Gastroesophageal sphincter (tissue), 4 donors: ENCODE data around the gene HACL1. TPM values are rescaled to one million over a fixed set of nuclear protein-coding genes. Genes with fewer than 3 reads are reported as not detected.

Experiments used
- ATAC-seq: fragments of 150-250 bp; one replicate; pipeline ENCODE4 v1.9.1; 2016; ENCODE audit warnings: mild to moderate bottlenecking, moderate library complexity
- H3K27ac ChIP-seq, 4 donors: fragments of 200-600 bp; sonication (generic) in 3 of 4; 1 replicate in 3 of 4; 2 replicates in 1 of 4; pipeline ENCODE4 v1.5.1; 2016 to 2019
- H3K27me3 ChIP-seq: fragments of 200-600 bp; sonication (generic); one replicate; pipeline ENCODE4 v1.5.1; 2019
- H3K36me3 ChIP-seq, 2 donors: fragments of 200-600 bp; sonication (generic); one replicate each; pipeline ENCODE4 v1.5.1; 2019; ENCODE audit warnings: control low read depth in 1 of 2
- H3K4me1 ChIP-seq, 3 donors: fragments of 200-600 bp; sonication (generic); 1 replicate in 2 of 3; 2 replicates in 1 of 3; pipeline ENCODE4 v1.5.1; 2016 to 2019; ENCODE audit warnings: control low read depth in 2 of 3
- H3K4me3 ChIP-seq, 2 donors: fragments of 200-600 bp; sonication (generic); one replicate each; pipeline ENCODE4 v1.5.1; 2019; ENCODE audit warnings: mild to moderate bottlenecking in 1 of 2, moderate library complexity in 1 of 2
- H3K9me3 ChIP-seq, 3 donors: fragments of 200-600 bp; sonication (generic); one replicate each; pipeline ENCODE4 v1.5.1; 2017 to 2019; ENCODE audit warnings: control low read depth in 2 of 3
- CTCF ChIP-seq, 4 experiments: fragments of 200-600 bp in 2 of 4; fragments of 450-650 bp in 2 of 4; sonication (generic) in 1 of 4; IDR thresholded peaks; one replicate each; pipeline ENCODE4 v1.5.1; 2017 to 2019; ENCODE audit warnings: antibody characterized with exemption in 4 of 4, mild to moderate bottlenecking in 2 of 4, moderate library complexity in 2 of 4
- EP300 ChIP-seq: sonication (generic); formaldehyde crosslinking; IDR thresholded peaks from one replicate; pipeline ENCODE4 v1.6.1; 2017; ENCODE audit warnings: antibody characterized with exemption, mild to moderate bottlenecking
- POLR2A ChIP-seq, 2 donors: fragments of 450-650 bp; IDR thresholded peaks; one replicate each; pipeline ENCODE4 v1.6.1; 2017; ENCODE audit warnings: antibody characterized with exemption in 2 of 2, mild to moderate bottlenecking in 2 of 2, moderate library complexity in 1 of 2
- POLR2AphosphoS5 ChIP-seq: sonication (generic); formaldehyde crosslinking; IDR thresholded peaks from one replicate; pipeline ENCODE4 v1.6.1; 2017; ENCODE audit warnings: antibody characterized with exemption
- WGBS, 2 donors: methylation state at CpG; one replicate each; pipeline ENCODE4 v1.1.5; 2018; ENCODE audit warnings: low coverage in 1 of 2; 5-methylcytosine and 5-hydroxymethylcytosine counted together
- total RNA-seq, 4 donors: library from RNA; depleted of rRNA; stranded (reverse); fragments of >200 nt; gene quantifications; one replicate each; pipeline ENCODE4 v1.1.0, GENCODE V29; 2016

HACL1 gene
- total RNA-seq, 4 donors from 2014 or later, result 17.0 to 37.0 (median 20.4) TPM

GRCh38 chr3:15527031-15527459 lies 74.3 kb downstream of the HACL1 start:
- Histone ChIP-seq H3K4me3 (no peak overlapping the region), H3K27ac (no peak overlapping the region), H3K27me3 (no peaks in the 10 kb centered on the region), H3K4me1 (peaks cover 0 to 5% (median 0%) of the 10 kb centered on the region in 3 donors), H3K9me3 (no peaks in the 10 kb centered on the region), H3K36me3 (no peaks in the 10 kb centered on the region)
- whole genome bisulfite sequencing, 2 donors, result 70 to 92% methylated on average over 2 to 3 of the region's 4 CpGs
- no peak for TF ChIP-seq CTCF (IDR thresholded peaks at IDR 0.05)
- no peak for TF ChIP-seq POLR2A (IDR thresholded peaks at IDR 0.05)
- no peak for TF ChIP-seq POLR2AphosphoS5
- no peak for TF ChIP-seq EP300
- peak; percentile 65 for ATAC-seq

GRCh38 chr3:15525790-15526189 lies 75.6 kb downstream of the HACL1 start:
- H3K4me3 ChIP-seq, result no peak overlapping the region
- ATAC-seq, result no peak
- H3K27me3 ChIP-seq, result no peaks in the 10 kb centered on the region
- H3K9me3 ChIP-seq, result no peaks in the 10 kb centered on the region
- WGBS, 2 donors, result 90 to 100% methylated on average over 1 of the region's 1 CpG
- no peaks in the 10 kb centered on the region for H3K36me3 ChIP-seq
- peaks cover 2 to 18% (median 3%) of the 10 kb centered on the region in 3 donors for H3K4me1 ChIP-seq
- no peak for TF ChIP-seq POLR2AphosphoS5
- TF ChIP-seq POLR2A (IDR thresholded peaks at IDR 0.05), result no peak
- TF ChIP-seq CTCF (IDR thresholded peaks at IDR 0.05), result no peak
- no peak for TF ChIP-seq EP300
- no peak overlapping the region for H3K27ac ChIP-seq

GRCh38 chr3:15523660-15524417 lies 77.5 kb downstream of the HACL1 start:
- H3K9me3 ChIP-seq, result no peaks in the 10 kb centered on the region
- no peak for TF ChIP-seq POLR2AphosphoS5
- TF ChIP-seq EP300, result no peak
- no peak for TF ChIP-seq CTCF (IDR thresholded peaks at IDR 0.05)
- TF ChIP-seq POLR2A (IDR thresholded peaks at IDR 0.05), result no peak
- 61 to 89% methylated on average over 4 to 5 of the region's 6 CpGs for WGBS, 2 donors
- no peak overlapping the region for H3K4me3 ChIP-seq
- no peak for ATAC-seq
- no peak overlapping the region for H3K27ac ChIP-seq
- peaks cover 3 to 24% (median 4%) of the 10 kb centered on the region in 3 donors for H3K4me1 ChIP-seq
- no peaks in the 10 kb centered on the region for H3K27me3 ChIP-seq
- H3K36me3 ChIP-seq, result no peaks in the 10 kb centered on the region

- peaks cover 3 to 24% (median 4%) of the 10 kb centered on the region in 3 donors for H3K4me1 ChIP-seq
- H3K27me3 ChIP-seq, result no peaks in the 10 kb centered on the region
- H3K9me3 ChIP-seq, result no peaks in the 10 kb centered on the region
- TF ChIP-seq POLR2AphosphoS5 (no peak), POLR2A (IDR thresholded peaks at IDR 0.05) (no peak), CTCF (IDR thresholded peaks at IDR 0.05) (no peak), EP300 (no peak)
- H3K4me3 ChIP-seq, result no peak overlapping the region
- no peak overlapping the region for H3K27ac ChIP-seq
- no peaks in the 10 kb centered on the region for H3K36me3 ChIP-seq
- ATAC-seq, result no peak
Measured at GRCh38 chr3:15522016-15522415, 79.4 kb downstream of the HACL1 start.

- H3K27me3 ChIP-seq, result no peaks in the 10 kb centered on the region
- 42% methylated on average over 6 of the region's 6 CpGs; no CpG with 5 or more reads in 1 of the 2 donors for WGBS, 2 donors
- no peak within 1 kb of the TSS for H3K4me3 ChIP-seq
- H3K9me3 ChIP-seq, result no peaks in the 10 kb centered on the region
- ATAC-seq, result no peak
- peaks cover 3 to 24% (median 4%) of the 10 kb centered on the region in 3 donors for H3K4me1 ChIP-seq
- H3K27ac ChIP-seq, result no peak within 1 kb of the TSS
- TF ChIP-seq POLR2AphosphoS5 (no peak), CTCF (IDR thresholded peaks at IDR 0.05) (no peak), POLR2A (IDR thresholded peaks at IDR 0.05) (no peak), EP300 (no peak)
- H3K36me3 ChIP-seq, result no peaks in the 10 kb centered on the region
Measured at GRCh38 chr3:15521573-15521965, 79.8 kb downstream of the HACL1 start, which contains the start of gene COLQ. COLQ (minus strand) TSS chr3:15521706; CDS start chr3:15521625, 81 bp downstream.
